Stomach (tissue), 9 donors: Measurements from ENCODE around the gene HYAL2. TPM values are rescaled to one million over a fixed set of nuclear protein-coding genes. Genes with fewer than 3 reads are reported as not detected.

Source experiments
- DNase-seq, 2 donors: peaks; one replicate each; pipeline versions ENCODE4 v3.0.0 to v3.0.0-alpha.2; 2013 to 2019
- H3K27ac ChIP-seq, 5 donors: fragments of 200-600 bp in 4 of 5; sonication (generic) in 4 of 5; one replicate each; pipeline ENCODE4 v1.5.1; 2013 to 2019; ENCODE audit warnings: mild to moderate bottlenecking in 1 of 5, moderate library complexity in 1 of 5
- H3K27me3 ChIP-seq, 3 donors: fragments of 200-600 bp; sonication (generic); one replicate each; pipeline ENCODE4 v1.5.1; 2017 to 2019; ENCODE audit warnings: mixed run types in 1 of 3
- H3K36me3 ChIP-seq, 4 donors: fragments of 200-600 bp; sonication (generic); 1 replicate in 3 of 4; 2 replicates in 1 of 4; pipeline ENCODE4 v1.5.1; 2016 to 2019
- H3K4me1 ChIP-seq, 4 donors: fragments of 200-600 bp; sonication (generic); one replicate each; pipeline ENCODE4 v1.5.1; 2016 to 2019
- H3K4me3 ChIP-seq, 4 donors: fragments of 200-600 bp; sonication (generic) in 3 of 4; one replicate each; pipeline ENCODE4 v1.5.1; 2016 to 2019; ENCODE audit warnings: mild to moderate bottlenecking in 1 of 4
- H3K9me3 ChIP-seq, 4 donors: fragments of 200-600 bp; sonication (generic); one replicate each; pipeline ENCODE4 v1.5.1; 2016 to 2019
- EP300 ChIP-seq: sonication (generic); formaldehyde crosslinking; IDR thresholded peaks from one replicate; pipeline ENCODE4 v1.6.1; 2017; ENCODE audit warnings: antibody characterized with exemption
- POLR2A ChIP-seq, 4 donors: fragments of 450-650 bp; IDR thresholded peaks; one replicate each; pipeline ENCODE4 v1.6.1; 2016; ENCODE audit warnings: antibody characterized with exemption in 4 of 4, control low read depth in 2 of 4, mild to moderate bottlenecking in 1 of 4, moderate library complexity in 1 of 4
- POLR2AphosphoS5 ChIP-seq, 3 donors: sonication (generic); formaldehyde crosslinking; IDR thresholded peaks; one replicate each; pipeline ENCODE4 v1.6.1; 2016; ENCODE audit warnings: antibody characterized with exemption in 3 of 3
- WGBS, 5 donors: extraction: QIAGEN DNeasy Blood & Tissue Kit in 3 of 5; methylation state at CpG; one replicate each; pipeline versions ENCODE4 v1.1.5 to v1.1.7; 2013 to 2018; 5-methylcytosine and 5-hydroxymethylcytosine counted together
- intact Hi-C: fragments of 100-400 bp; cut with DNase I; formaldehyde crosslinking; loops from one replicate; pipeline ENCODE4 v1.15.1; 2023; ENCODE audit warnings: low total_unique reads
- polyA plus RNA-seq, 3 donors: library from polyadenylated mRNA; stranded (reverse); fragments of 200-250 nt; gene quantifications; one replicate each; pipeline ENCODE4 v1.2.3, GENCODE V29; 2013
- total RNA-seq, 5 donors: library from RNA; depleted of rRNA; stranded (reverse); fragments of >200 nt; gene quantifications; one replicate each; pipeline versions ENCODE4 v1.1.0 to v1.2.3, GENCODE V29; 2014 to 2016
- TF ChIP-seq, protein P1 (sequence below), 7 experiments: fragments of 450-650 bp in 4 of 7; fragments of 200-600 bp in 3 of 7; sonication (generic) in 3 of 7; IDR thresholded peaks; one replicate each; pipeline ENCODE4 v1.5.1; 2016 to 2019; ENCODE audit warnings: antibody characterized with exemption in 7 of 7, control low read depth in 2 of 7, mild to moderate bottlenecking in 1 of 7
- donor health status: healthy with polysubstance abuse.
- donor health status: Bipolar disorder and iron deficiency.
- donor health status: healthy.

HYAL2 gene
- total and polyA plus RNA-seq, 8 donors = 11.1 to 96.4 (median 28.6) TPM

DNA sequence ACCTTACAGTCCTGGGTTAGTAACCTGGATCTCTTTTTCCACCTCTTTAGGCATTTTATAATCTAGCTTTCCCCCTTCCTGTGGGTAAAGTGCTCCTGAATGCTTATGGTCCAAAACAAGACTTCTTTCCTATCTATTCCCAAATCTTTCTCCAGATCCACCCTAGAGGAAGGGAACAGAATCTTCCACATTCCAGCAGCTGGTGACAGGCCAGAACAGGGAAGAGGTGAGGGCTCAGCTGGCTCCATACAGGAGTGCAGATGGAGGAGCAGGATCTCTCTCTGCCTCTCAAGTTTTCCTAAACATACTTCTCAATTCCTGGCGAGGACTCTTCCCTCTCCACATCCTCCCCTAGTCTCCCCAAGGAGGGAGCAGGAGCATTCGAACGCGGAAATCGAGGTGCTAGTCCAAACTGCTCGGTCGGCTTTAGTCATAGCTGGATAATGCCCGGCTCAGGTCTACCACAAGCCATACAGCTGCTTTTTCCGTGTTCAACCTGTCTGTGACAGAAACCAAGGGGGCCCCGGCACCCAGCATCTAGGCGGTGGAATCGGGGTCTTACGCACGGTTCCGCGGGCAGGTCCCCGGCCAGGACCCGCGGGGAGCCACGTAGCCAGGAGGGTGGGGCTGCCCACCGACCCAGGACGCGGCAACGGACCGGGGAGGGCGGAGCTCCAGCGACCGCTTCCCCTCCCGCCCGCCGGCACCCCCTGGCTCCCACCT, 14.1 kb upstream of the HYAL2 start:
- intact Hi-C loops = no loop called here
- Histone ChIP-seq H3K9me3 (no peaks in the 10 kb centered on the region), H3K4me1 (peaks cover 65 to 88% (median 77%) of the 10 kb centered on the region in 4 donors), H3K4me3 (peak overlapping the region; percentile 63 to 92 (median 68)), H3K27me3 (no peaks in the 10 kb centered on the region), H3K36me3 (peaks cover 9 to 19% (median 10%) of the 10 kb centered on the region in 4 donors), H3K27ac (peak overlapping the region; percentile 96 to 99 (median 96))
- 0 to 2% (median 1%) methylated on average over 11 to 31 of the region's 31 CpGs for WGBS, 5 donors
- TF ChIP-seq, protein P1, sequence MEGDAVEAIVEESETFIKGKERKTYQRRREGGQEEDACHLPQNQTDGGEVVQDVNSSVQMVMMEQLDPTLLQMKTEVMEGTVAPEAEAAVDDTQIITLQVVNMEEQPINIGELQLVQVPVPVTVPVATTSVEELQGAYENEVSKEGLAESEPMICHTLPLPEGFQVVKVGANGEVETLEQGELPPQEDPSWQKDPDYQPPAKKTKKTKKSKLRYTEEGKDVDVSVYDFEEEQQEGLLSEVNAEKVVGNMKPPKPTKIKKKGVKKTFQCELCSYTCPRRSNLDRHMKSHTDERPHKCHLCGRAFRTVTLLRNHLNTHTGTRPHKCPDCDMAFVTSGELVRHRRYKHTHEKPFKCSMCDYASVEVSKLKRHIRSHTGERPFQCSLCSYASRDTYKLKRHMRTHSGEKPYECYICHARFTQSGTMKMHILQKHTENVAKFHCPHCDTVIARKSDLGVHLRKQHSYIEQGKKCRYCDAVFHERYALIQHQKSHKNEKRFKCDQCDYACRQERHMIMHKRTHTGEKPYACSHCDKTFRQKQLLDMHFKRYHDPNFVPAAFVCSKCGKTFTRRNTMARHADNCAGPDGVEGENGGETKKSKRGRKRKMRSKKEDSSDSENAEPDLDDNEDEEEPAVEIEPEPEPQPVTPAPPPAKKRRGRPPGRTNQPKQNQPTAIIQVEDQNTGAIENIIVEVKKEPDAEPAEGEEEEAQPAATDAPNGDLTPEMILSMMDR (IDR thresholded peaks at IDR 0.05) = no peak
- TF ChIP-seq POLR2AphosphoS5 (IDR thresholded peaks at IDR 0.05) (no peak), EP300 (no peak)
- peak in 1 of 2 donors; percentile 44 for DNase-seq

DNA sequence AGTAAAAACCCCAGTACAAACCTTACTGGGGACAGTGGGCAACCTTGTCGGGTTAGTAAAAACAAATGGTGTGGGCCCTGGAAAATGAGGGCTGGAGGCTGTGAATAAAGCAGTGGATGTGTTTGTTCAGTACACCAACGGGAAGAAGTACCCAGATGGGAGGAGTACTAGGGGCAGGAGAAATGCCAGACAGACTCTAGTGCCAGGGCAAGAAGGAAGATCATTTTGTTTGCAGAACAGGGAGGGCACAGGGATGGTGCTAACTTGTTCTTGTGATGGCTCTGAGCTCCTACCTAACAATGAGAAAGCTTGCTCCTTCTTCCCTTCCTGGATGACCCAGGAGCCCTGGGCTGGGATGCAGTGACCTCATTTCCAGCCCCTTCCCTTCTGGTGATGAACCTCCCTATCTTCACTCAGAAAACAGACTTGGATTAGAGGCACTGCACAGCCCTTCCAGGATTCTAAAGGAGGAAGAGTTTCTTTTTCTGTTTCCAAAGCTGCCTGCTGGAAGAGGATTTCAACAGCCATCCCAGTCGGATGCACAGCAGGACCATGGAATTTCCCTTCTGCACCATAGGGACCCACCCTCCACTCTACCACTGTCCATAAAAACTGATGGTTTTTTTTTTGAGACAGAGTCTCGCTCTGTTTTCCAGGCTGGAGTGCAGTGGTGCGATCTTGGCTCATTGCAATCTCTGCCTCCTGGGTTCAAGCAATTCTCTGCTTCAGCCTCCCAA, 12.0 kb upstream of the HYAL2 start:
- TF ChIP-seq EP300 (no peak), POLR2AphosphoS5 (IDR thresholded peaks at IDR 0.05) (no peak), POLR2A (IDR thresholded peaks at IDR 0.05) (no peak)
- TF ChIP-seq, protein P1 (IDR thresholded peaks at IDR 0.05) = no peak
- intact Hi-C loops = no loop called here
- Histone ChIP-seq H3K9me3 (no peaks in the 10 kb centered on the region), H3K36me3 (peaks cover 30 to 40% (median 31%) of the 10 kb centered on the region in 4 donors), H3K27ac (peak overlapping the region; percentile 42 to 99 (median 96)), H3K4me3 (no peak overlapping the region), H3K27me3 (no peaks in the 10 kb centered on the region), H3K4me1 (peaks cover 45 to 67% (median 56%) of the 10 kb centered on the region in 4 donors)
- no peak for DNase-seq
- WGBS, 5 donors = 53 to 60% (median 55%) methylated on average over 5 of the region's 5 CpGs

DNA sequence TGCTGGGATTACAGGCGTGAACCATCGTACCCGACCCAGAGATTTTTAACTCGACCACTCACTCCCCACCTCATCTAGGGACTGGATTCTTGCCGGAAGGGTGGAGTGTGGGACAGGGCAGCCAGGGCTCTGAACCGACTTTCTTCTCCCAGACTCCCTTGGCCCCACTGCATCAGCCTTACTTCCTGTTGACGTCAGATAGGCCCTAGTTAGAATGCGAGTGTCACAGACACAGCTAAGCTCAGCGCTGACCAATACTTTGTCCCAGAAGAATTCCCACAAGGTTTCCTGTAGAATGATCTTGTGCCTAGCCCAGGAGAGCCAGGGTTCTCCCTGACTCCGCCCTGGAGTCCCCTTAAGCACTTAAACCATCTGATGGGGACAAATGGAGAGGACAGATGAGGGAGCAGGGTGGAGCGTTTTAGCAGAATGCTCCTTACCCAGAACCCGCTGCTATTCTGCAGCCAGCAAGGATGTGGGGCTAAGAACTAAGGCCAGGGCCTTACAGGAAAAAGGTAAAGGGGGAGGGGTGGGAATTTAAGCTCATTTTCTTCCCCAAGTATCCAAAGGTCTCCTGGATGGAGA, 11.3 kb upstream of the HYAL2 start:
- Histone ChIP-seq H3K27ac (peak overlapping the region; percentile 42 to 99 (median 96)), H3K36me3 (peaks cover 33 to 44% (median 36%) of the 10 kb centered on the region in 4 donors), H3K4me1 (peaks cover 45 to 67% (median 55%) of the 10 kb centered on the region in 4 donors), H3K9me3 (no peaks in the 10 kb centered on the region), H3K4me3 (no peak overlapping the region), H3K27me3 (no peaks in the 10 kb centered on the region)
- intact Hi-C loops = no loop called here
- 53 to 67% (median 61%) methylated on average over 8 to 12 of the region's 12 CpGs for WGBS, 5 donors
- peak in 1 of 2 donors; percentile 79 for DNase-seq
- TF ChIP-seq POLR2A (IDR thresholded peaks at IDR 0.05) (no peak), POLR2AphosphoS5 (IDR thresholded peaks at IDR 0.05) (peak in 2 of 3 donors; percentile 3 to 40)

DNA sequence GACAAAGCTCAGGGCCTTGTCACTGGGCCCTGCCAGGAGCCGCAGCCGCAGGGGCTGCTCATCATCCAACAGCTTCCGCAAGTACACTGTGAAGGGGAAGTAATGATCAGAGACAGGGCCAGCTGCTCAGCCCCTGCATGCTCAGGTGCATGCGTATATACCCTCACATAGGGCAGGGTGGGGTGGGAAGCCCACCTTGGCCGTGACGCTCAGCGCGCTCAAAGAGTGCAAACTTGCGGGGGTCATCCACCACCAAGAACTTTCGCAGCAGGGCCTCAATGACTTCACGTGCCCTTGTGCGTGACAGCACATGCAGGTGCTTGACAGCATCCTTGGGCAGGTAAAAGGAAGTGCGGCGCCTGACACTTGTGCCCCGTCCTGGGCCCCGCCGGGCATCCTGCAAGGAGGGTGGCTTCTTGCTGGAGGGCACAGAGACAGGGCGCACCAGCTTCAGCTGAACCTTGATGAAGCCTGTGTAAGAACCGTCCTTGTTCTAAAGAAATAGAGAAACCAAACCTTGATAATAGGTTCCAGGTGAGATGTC, 8.9 kb upstream of the HYAL2 start:
- TF ChIP-seq EP300 (no peak), POLR2AphosphoS5 (IDR thresholded peaks at IDR 0.05) (no peak), POLR2A (IDR thresholded peaks at IDR 0.05) (no peak)
- TF ChIP-seq, protein P1 (IDR thresholded peaks at IDR 0.05) = no peak
- 86 to 96% (median 95%) methylated on average over 14 to 19 of the region's 19 CpGs for WGBS, 5 donors
- intact Hi-C loops = no loop called here
- H3K27me3 ChIP-seq = no peaks in the 10 kb centered on the region
- H3K9me3 ChIP-seq = no peaks in the 10 kb centered on the region
- peaks cover 33 to 46% (median 40%) of the 10 kb centered on the region in 4 donors for H3K36me3 ChIP-seq
- no peak for DNase-seq
- H3K27ac ChIP-seq = no peak overlapping the region
- H3K4me3 ChIP-seq = no peak overlapping the region
- peaks cover 44 to 74% (median 59%) of the 10 kb centered on the region in 4 donors for H3K4me1 ChIP-seq
